ENCODE measurements around the gene PDAP1. TPM values are rescaled to one million over a fixed set of nuclear protein-coding genes. Genes with fewer than 3 reads are reported as not detected.

PDAP1 gene
- total and polyA plus RNA-seq, 2 of the 13 experiments (the other 11 are each of a cell fraction or from before 2014, with no cell fraction given): 13.0 to 100 TPM

- TF ChIP-seq NONO (IDR thresholded peaks at IDR 0.05) (no peak), NONO (CRISPR knock-in tag; conservative IDR thresholded peaks at IDR 0.05) (0 out of 2 replicates have a peak, but pooled peaks have one; percentile 23), ZNF629 (CRISPR knock-in tag; conservative IDR thresholded peaks at IDR 0.05) (no peak), ZNF782 (CRISPR knock-in tag; IDR thresholded peaks at IDR 0.05; ENCODE audit: borderline replicate concordance) (no peak), ZNF713 (CRISPR knock-in tag; IDR thresholded peaks at IDR 0.05) (no peak), HDAC2 (CRISPR knock-in tag; IDR thresholded peaks at IDR 0.05) (no peak), THAP8 (CRISPR knock-in tag; IDR thresholded peaks at IDR 0.05; ENCODE audit: borderline replicate concordance) (no peak), SOX13 (IDR thresholded peaks at IDR 0.05) (no peak), SOX13 (CRISPR knock-in tag; conservative IDR thresholded peaks at IDR 0.05 in 1 of 2, IDR thresholded peaks at IDR 0.05 in 1 of 2) (no peak), REL (CRISPR knock-in tag; conservative IDR thresholded peaks at IDR 0.05) (no peak), AKNA (CRISPR knock-in tag; IDR thresholded peaks at IDR 0.05; ENCODE audit: borderline replicate concordance) (no peak), ZNF563 (CRISPR knock-in tag; IDR thresholded peaks at IDR 0.05) (no peak), MIER2 (CRISPR knock-in tag; IDR thresholded peaks at IDR 0.05) (no peak), ZNF225 (CRISPR knock-in tag; IDR thresholded peaks at IDR 0.05) (no peak), HOXA7 (CRISPR knock-in tag; IDR thresholded peaks at IDR 0.05) (no peak), HNF1A (IDR thresholded peaks at IDR 0.05; ENCODE audit: low read depth) (no peak), HNF1A (CRISPR knock-in tag; IDR thresholded peaks at IDR 0.05; ENCODE audit: borderline replicate concordance) (no peak), BORCS8-MEF2B (CRISPR knock-in tag; IDR thresholded peaks at IDR 0.05) (no peak), PAF1 (CRISPR knock-in tag; IDR thresholded peaks at IDR 0.05) (peak; percentile 83; the same call in 1 of the 2 replicates), AGO1 (IDR thresholded peaks at IDR 0.05; ENCODE audit: low read depth, low read length, poor library complexity, severe bottlenecking) (peak; percentile 79), ARNT (IDR thresholded peaks at IDR 0.05) (no peak)
These were observed 49.5 kb upstream of the PDAP1 start (continued) for GRCh38 chr7:99457650-99458493.
